ENCODE measurements around the gene CDH13. TPM values are rescaled to one million over a fixed set of nuclear protein-coding genes. Genes with fewer than 3 reads are reported as not detected.

CDH13 gene
- total and polyA plus RNA-seq, 9 of the 15 experiments (the other 6 are each of a cell fraction or from before 2014, with no cell fraction given) = 0.03 TPM; not detected in 8

DNA sequence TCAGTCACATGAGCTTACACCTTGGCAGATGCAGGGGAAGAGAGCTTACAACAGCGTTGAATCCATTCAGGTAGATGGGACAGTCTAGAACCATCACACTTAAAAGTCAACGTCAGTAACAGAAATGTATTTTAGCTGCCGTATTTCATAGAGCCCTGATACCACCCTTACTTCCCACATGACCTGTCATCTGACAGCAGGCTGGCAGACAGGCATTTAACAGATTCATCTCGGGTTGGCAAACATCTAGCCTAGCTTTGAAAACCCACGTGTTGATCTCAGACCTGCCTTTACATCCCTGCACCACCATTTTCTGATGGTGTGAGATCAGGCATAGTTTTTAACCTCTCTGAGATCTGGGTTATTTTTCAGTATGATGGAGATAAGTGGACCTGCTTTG is 1003.1 kb downstream of the CDH13 start (continued):
- TF ChIP-seq, protein P1, sequence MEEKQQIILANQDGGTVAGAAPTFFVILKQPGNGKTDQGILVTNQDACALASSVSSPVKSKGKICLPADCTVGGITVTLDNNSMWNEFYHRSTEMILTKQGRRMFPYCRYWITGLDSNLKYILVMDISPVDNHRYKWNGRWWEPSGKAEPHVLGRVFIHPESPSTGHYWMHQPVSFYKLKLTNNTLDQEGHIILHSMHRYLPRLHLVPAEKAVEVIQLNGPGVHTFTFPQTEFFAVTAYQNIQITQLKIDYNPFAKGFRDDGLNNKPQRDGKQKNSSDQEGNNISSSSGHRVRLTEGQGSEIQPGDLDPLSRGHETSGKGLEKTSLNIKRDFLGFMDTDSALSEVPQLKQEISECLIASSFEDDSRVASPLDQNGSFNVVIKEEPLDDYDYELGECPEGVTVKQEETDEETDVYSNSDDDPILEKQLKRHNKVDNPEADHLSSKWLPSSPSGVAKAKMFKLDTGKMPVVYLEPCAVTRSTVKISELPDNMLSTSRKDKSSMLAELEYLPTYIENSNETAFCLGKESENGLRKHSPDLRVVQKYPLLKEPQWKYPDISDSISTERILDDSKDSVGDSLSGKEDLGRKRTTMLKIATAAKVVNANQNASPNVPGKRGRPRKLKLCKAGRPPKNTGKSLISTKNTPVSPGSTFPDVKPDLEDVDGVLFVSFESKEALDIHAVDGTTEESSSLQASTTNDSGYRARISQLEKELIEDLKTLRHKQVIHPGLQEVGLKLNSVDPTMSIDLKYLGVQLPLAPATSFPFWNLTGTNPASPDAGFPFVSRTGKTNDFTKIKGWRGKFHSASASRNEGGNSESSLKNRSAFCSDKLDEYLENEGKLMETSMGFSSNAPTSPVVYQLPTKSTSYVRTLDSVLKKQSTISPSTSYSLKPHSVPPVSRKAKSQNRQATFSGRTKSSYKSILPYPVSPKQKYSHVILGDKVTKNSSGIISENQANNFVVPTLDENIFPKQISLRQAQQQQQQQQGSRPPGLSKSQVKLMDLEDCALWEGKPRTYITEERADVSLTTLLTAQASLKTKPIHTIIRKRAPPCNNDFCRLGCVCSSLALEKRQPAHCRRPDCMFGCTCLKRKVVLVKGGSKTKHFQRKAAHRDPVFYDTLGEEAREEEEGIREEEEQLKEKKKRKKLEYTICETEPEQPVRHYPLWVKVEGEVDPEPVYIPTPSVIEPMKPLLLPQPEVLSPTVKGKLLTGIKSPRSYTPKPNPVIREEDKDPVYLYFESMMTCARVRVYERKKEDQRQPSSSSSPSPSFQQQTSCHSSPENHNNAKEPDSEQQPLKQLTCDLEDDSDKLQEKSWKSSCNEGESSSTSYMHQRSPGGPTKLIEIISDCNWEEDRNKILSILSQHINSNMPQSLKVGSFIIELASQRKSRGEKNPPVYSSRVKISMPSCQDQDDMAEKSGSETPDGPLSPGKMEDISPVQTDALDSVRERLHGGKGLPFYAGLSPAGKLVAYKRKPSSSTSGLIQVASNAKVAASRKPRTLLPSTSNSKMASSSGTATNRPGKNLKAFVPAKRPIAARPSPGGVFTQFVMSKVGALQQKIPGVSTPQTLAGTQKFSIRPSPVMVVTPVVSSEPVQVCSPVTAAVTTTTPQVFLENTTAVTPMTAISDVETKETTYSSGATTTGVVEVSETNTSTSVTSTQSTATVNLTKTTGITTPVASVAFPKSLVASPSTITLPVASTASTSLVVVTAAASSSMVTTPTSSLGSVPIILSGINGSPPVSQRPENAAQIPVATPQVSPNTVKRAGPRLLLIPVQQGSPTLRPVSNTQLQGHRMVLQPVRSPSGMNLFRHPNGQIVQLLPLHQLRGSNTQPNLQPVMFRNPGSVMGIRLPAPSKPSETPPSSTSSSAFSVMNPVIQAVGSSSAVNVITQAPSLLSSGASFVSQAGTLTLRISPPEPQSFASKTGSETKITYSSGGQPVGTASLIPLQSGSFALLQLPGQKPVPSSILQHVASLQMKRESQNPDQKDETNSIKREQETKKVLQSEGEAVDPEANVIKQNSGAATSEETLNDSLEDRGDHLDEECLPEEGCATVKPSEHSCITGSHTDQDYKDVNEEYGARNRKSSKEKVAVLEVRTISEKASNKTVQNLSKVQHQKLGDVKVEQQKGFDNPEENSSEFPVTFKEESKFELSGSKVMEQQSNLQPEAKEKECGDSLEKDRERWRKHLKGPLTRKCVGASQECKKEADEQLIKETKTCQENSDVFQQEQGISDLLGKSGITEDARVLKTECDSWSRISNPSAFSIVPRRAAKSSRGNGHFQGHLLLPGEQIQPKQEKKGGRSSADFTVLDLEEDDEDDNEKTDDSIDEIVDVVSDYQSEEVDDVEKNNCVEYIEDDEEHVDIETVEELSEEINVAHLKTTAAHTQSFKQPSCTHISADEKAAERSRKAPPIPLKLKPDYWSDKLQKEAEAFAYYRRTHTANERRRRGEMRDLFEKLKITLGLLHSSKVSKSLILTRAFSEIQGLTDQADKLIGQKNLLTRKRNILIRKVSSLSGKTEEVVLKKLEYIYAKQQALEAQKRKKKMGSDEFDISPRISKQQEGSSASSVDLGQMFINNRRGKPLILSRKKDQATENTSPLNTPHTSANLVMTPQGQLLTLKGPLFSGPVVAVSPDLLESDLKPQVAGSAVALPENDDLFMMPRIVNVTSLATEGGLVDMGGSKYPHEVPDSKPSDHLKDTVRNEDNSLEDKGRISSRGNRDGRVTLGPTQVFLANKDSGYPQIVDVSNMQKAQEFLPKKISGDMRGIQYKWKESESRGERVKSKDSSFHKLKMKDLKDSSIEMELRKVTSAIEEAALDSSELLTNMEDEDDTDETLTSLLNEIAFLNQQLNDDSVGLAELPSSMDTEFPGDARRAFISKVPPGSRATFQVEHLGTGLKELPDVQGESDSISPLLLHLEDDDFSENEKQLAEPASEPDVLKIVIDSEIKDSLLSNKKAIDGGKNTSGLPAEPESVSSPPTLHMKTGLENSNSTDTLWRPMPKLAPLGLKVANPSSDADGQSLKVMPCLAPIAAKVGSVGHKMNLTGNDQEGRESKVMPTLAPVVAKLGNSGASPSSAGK (IDR thresholded peaks at IDR 0.05) = no peak

All from K562 (cell line).